HepG2 (cell line): ENCODE results near the gene TUBA1C. TPM values are rescaled to one million over a fixed set of nuclear protein-coding genes. Genes with fewer than 3 reads are reported as not detected.

Source experiments
- BRD4 ChIP-seq: sonication (generic); formaldehyde crosslinking; IDR thresholded peaks from 2 replicates; pipeline ENCODE4 v1.4.0; 2020; ENCODE audit warnings: missing genetic modification reagents
- CCDC6 ChIP-seq: sonication (generic); formaldehyde crosslinking; IDR thresholded peaks from 2 replicates; pipeline ENCODE4 v1.8.1; 2022; ENCODE audit warnings: mild to moderate bottlenecking, missing genetic modification reagents, moderate library complexity
- CERS6 ChIP-seq: sonication (generic); formaldehyde crosslinking; IDR thresholded peaks from 2 replicates; pipeline ENCODE4 v1.5.0; 2020; ENCODE audit warnings: missing genetic modification reagents
- DR1 ChIP-seq: sonication (generic); formaldehyde crosslinking; IDR thresholded peaks from 2 replicates; pipeline ENCODE4 v1.8.0; 2021; ENCODE audit warnings: mild to moderate bottlenecking, missing genetic modification reagents, inconsistent platforms
- KDM2A ChIP-seq: sonication (generic); formaldehyde crosslinking; IDR thresholded peaks from 2 replicates; pipeline ENCODE4 v1.4.0; 2020; ENCODE audit warnings: low read depth, missing genetic modification reagents, borderline replicate concordance
- KDM5A ChIP-seq: fragments of 200-600 bp; sonication (generic); IDR thresholded peaks from 2 replicates; pipeline ENCODE4 v1.7.0; 2018; ENCODE audit warnings: antibody characterized with exemption, mild to moderate bottlenecking, low read length, borderline replicate concordance
- MXI1 ChIP-seq: IDR thresholded peaks from 3 replicates; pipeline ENCODE4 v1.6.1; 2012; ENCODE audit warnings: low read depth, low read length, inconsistent platforms, borderline replicate concordance
- NONO ChIP-seq, 2 experiments: fragments of 450-650 bp in 1 of 2; sonication (generic) in 1 of 2; formaldehyde crosslinking in 1 of 2; IDR thresholded peaks in 1 of 2; conservative IDR thresholded peaks in 1 of 2; 2 replicates each; pipeline versions ENCODE4 v1.6.1 to v1.8.0; 2017 to 2022; ENCODE audit warnings: mild to moderate bottlenecking in 1 of 2, missing genetic modification reagents in 1 of 2, moderate library complexity in 1 of 2
- TFDP2 ChIP-seq: sonication (generic); formaldehyde crosslinking; IDR thresholded peaks from 2 replicates; pipeline ENCODE4 v1.4.0; 2020; ENCODE audit warnings: missing genetic modification reagents
- ZFX ChIP-seq: sonication (generic); formaldehyde crosslinking; IDR thresholded peaks from 2 replicates; pipeline ENCODE4 v1.4.0; 2020; ENCODE audit warnings: mild to moderate bottlenecking, low read depth, missing genetic modification reagents, moderate library complexity
- ZFY ChIP-seq: sonication (generic); formaldehyde crosslinking; IDR thresholded peaks from 2 replicates; pipeline ENCODE4 v1.4.0; 2020; ENCODE audit warnings: missing genetic modification reagents
- ZNF550 ChIP-seq: sonication (generic); formaldehyde crosslinking; IDR thresholded peaks from 2 replicates; pipeline ENCODE4 v1.4.0; 2020; ENCODE audit warnings: mild to moderate bottlenecking, missing genetic modification reagents, borderline replicate concordance
- ZNF563 ChIP-seq: sonication (generic); formaldehyde crosslinking; IDR thresholded peaks from 2 replicates; pipeline ENCODE4 v1.8.0; 2022; ENCODE audit warnings: mild to moderate bottlenecking, moderate library complexity, missing genetic modification reagents
- ZNF574 ChIP-seq: sonication (generic); formaldehyde crosslinking; IDR thresholded peaks from 2 replicates; pipeline ENCODE4 v1.4.0; 2020; ENCODE audit warnings: missing genetic modification reagents
- ZNF589 ChIP-seq: sonication (generic); formaldehyde crosslinking; conservative IDR thresholded peaks from 2 replicates; pipeline ENCODE4 v1.8.0; 2022; ENCODE audit warnings: mild to moderate bottlenecking, moderate library complexity, missing genetic modification reagents
- ZNF687 ChIP-seq: sonication (generic); formaldehyde crosslinking; IDR thresholded peaks from 2 replicates; pipeline ENCODE4 v1.5.1; 2020; ENCODE audit warnings: mild to moderate bottlenecking, missing genetic modification reagents, moderate library complexity
- polyA plus RNA-seq, 8 experiments: library from polyadenylated mRNA; depleted of rRNA in 3 of 8; stranded (reverse) in 7 of 8; unstranded in 1 of 8; fragments of >200 nt; fragmentation: Illumina TruSeq in 4 of 8; extraction: Trizol in 4 of 8; gene quantifications; 2 replicates each; pipeline versions ENCODE4 v1.2.1 to v1.2.3, GENCODE V29; 2011 to 2016; ENCODE audit warnings: low read depth in 4 of 8, missing spikeins in 1 of 8, mixed read lengths in 1 of 8; ENCODE audit not compliant: insufficient read depth in 1 of 8
- total RNA-seq, 5 experiments: library from RNA; depleted of rRNA; stranded (reverse); fragments of >200 nt; fragmentation: Illumina TruSeq; extraction: Trizol; gene quantifications; 2 replicates each; pipeline ENCODE4 v1.2.3, GENCODE V29; 2016; ENCODE audit warnings: low read depth in 1 of 5

Gene TUBA1C
- total and polyA plus RNA-seq, 2 of the 13 experiments (the other 11 are each of a cell fraction or from before 2014, with no cell fraction given), result 693 to 1,075 TPM

- TF ChIP-seq TFDP2, result peak; percentile 99
- TF ChIP-seq DR1 (CRISPR knock-in tag), result peak; percentile 57; the same call in 1 of the 2 replicates
- peak; percentile 84 for TF ChIP-seq ZFX
- no peak for TF ChIP-seq NONO (IDR thresholded peaks at IDR 0.05)
- peak; percentile 33; the same call in 1 of the 2 replicates for TF ChIP-seq NONO (CRISPR knock-in tag; conservative IDR thresholded peaks at IDR 0.05)
- TF ChIP-seq ZNF687 (CRISPR knock-in tag), result peak; percentile 83
- TF ChIP-seq ZNF550 (CRISPR knock-in tag), result no peak
- peak; percentile 58 for TF ChIP-seq KDM2A (CRISPR knock-in tag)
- 0 out of 2 replicates have a peak, but pooled peaks have one; percentile 2 for TF ChIP-seq CCDC6 (CRISPR knock-in tag)
- TF ChIP-seq CERS6 (CRISPR knock-in tag), result no peak
- TF ChIP-seq BRD4 (CRISPR knock-in tag), result peak; percentile 60; the same call in 1 of the 2 replicates
- peak; percentile 92 for TF ChIP-seq KDM5A
- peak; percentile 81 for TF ChIP-seq ZFY
- TF ChIP-seq MXI1, result peak; percentile 89; the same call in 2 of the 3 replicates
- no peak for TF ChIP-seq ZNF563 (CRISPR knock-in tag)
- no peak for TF ChIP-seq ZNF589 (CRISPR knock-in tag)
- peak; percentile 15; the same call in 1 of the 2 replicates for TF ChIP-seq ZNF574 (CRISPR knock-in tag)
These were observed 58.0 kb downstream of the TUBA1C start, which contains the start of gene TROAP (continued) for GRCh38 chr12:49322708-49323523.
